H1 (cell line): ENCODE measurements around the gene STK33. TPM values are rescaled to one million over a fixed set of nuclear protein-coding genes. Genes with fewer than 3 reads are reported as not detected.

Source experiments
- CTCF ChIA-PET: fragments of 300-600 bp; sonication (Branson Sonifier 250); formaldehyde crosslinking; loops from one replicate; lab custom pipeline; 2021; ENCODE audit not compliant: partially characterized antibody; lab: Charles Lee
- POLR2A ChIA-PET: fragments of 300-600 bp; sonication (Branson Sonifier 250); formaldehyde crosslinking; loops from one replicate; lab custom pipeline; 2021; ENCODE audit warnings: inconsistent platforms; ENCODE audit not compliant: partially characterized antibody; lab: Charles Lee
- DNase-seq, 2 experiments: peaks; one replicate each; pipeline versions ENCODE4 v3.0.0 to v3.0.0-alpha.2; 2010 to 2022; ENCODE audit warnings: low spot score in 2 of 2, low read depth in 1 of 2, mixed read lengths in 1 of 2
- FAIRE-seq: peaks from 2 replicates; lab custom pipeline; 2011; peaks lifted over from hg19 to GRCh38; lab: Jason Lieb, UNC
- H2AFZ ChIP-seq: 2 replicates; pipeline ENCODE4 v1.8.1; 2012; ENCODE audit warnings: low read length, inconsistent platforms
- H2AK5ac ChIP-seq: 2 replicates; pipeline ENCODE4 v1.6.1; 2013; ENCODE audit warnings: low read depth, low read length
- H2BK120ac ChIP-seq: replicated peaks from 2 replicates; pipeline ENCODE3; 2013; ENCODE audit warnings: low read depth, low read length, inconsistent platforms
- H2BK12ac ChIP-seq: 2 replicates; pipeline ENCODE4 v1.6.1; 2013; ENCODE audit warnings: low read depth, low read length
- H2BK15ac ChIP-seq: 2 replicates; pipeline ENCODE4 v1.6.1; 2013; ENCODE audit warnings: low read length
- H2BK20ac ChIP-seq: 2 replicates; pipeline ENCODE4 v1.6.1; 2013; ENCODE audit warnings: low read length
- H2BK5ac ChIP-seq: 2 replicates; pipeline ENCODE4 v1.6.1; 2013; ENCODE audit warnings: low read depth, low read length
- H3K14ac ChIP-seq: 2 replicates; pipeline ENCODE4 v1.6.1; 2013; ENCODE audit warnings: inconsistent platforms; ENCODE audit not compliant: insufficient read length
- H3K18ac ChIP-seq: 2 replicates; pipeline ENCODE4 v1.6.1; 2013; ENCODE audit warnings: low read length; ENCODE audit errors: extremely low read depth
- H3K23ac ChIP-seq: 2 replicates; pipeline ENCODE4 v1.6.1; 2013; ENCODE audit warnings: inconsistent platforms; ENCODE audit not compliant: insufficient read length
- H3K23me2 ChIP-seq: 2 replicates; pipeline ENCODE4 v1.6.1; 2013; ENCODE audit warnings: low read depth, low read length
- H3K27ac ChIP-seq: 2 replicates; pipeline ENCODE4 v1.6.1; 2011; ENCODE audit warnings: low read depth, low read length, inconsistent platforms
- H3K27me3 ChIP-seq, 4 experiments: replicated peaks in 1 of 4; 1 replicate in 1 of 4; 2 replicates in 3 of 4; pipeline versions ENCODE4 v1.6.1 to v1.8.1; 2011 to 2013; ENCODE audit warnings: low read length in 3 of 4, mild to moderate bottlenecking in 3 of 4, inconsistent platforms in 2 of 4, mixed read lengths in 2 of 4, moderate library complexity in 1 of 4; ENCODE audit not compliant: control insufficient read depth in 3 of 4, insufficient read depth in 3 of 4; ENCODE audit errors: extremely low read depth in 1 of 4
- H3K36me3 ChIP-seq, 4 experiments: 2 replicates each; pipeline versions ENCODE4 v1.6.1 to v1.8.1; 2011 to 2013; ENCODE audit warnings: mild to moderate bottlenecking in 4 of 4, low read length in 3 of 4, moderate library complexity in 2 of 4, control low read depth in 1 of 4, inconsistent platforms in 1 of 4; ENCODE audit not compliant: insufficient read depth in 4 of 4, control insufficient read depth in 2 of 4
- H3K4ac ChIP-seq: replicated peaks from 2 replicates; pipeline ENCODE3; 2013; ENCODE audit warnings: low read length, low read depth, mixed read lengths, inconsistent platforms; ENCODE audit not compliant: insufficient read length
- H3K4me1 ChIP-seq, 4 experiments: replicated peaks in 1 of 4; 1 replicate in 1 of 4; 2 replicates in 3 of 4; pipeline versions ENCODE4 v1.6.1 to v1.8.1; 2011 to 2013; ENCODE audit warnings: low read length in 3 of 4, inconsistent platforms in 2 of 4, mixed read lengths in 1 of 4; ENCODE audit not compliant: insufficient read depth in 4 of 4, control insufficient read depth in 3 of 4
- H3K4me2 ChIP-seq, 2 experiments: 2 replicates each; pipeline versions ENCODE4 v1.6.1 to v1.8.1; 2011 to 2013; ENCODE audit warnings: low read depth in 2 of 2, low read length in 2 of 2, control low read depth in 1 of 2, inconsistent platforms in 1 of 2, mild to moderate bottlenecking in 1 of 2; ENCODE audit not compliant: insufficient read depth in 1 of 2
- H3K4me3 ChIP-seq, 4 experiments: fragments of 200-600, 300-600 bp in 1 of 4; sonication (generic), shearing (Covaris generic), sonication (Bioruptor Twin) in 1 of 4; 2 replicates each; pipeline versions ENCODE4 v1.5.1 to v1.8.1; 2011 to 2016; ENCODE audit warnings: low read length in 4 of 4, low read depth in 3 of 4, control low read depth in 2 of 4, inconsistent platforms in 2 of 4, mild to moderate bottlenecking in 2 of 4, mixed read lengths in 1 of 4, moderate library complexity in 1 of 4; ENCODE audit not compliant: insufficient read depth in 2 of 4; ENCODE audit errors: extremely low read depth in 1 of 4
- H3K56ac ChIP-seq: replicated peaks from 2 replicates; pipeline ENCODE3; 2013; ENCODE audit warnings: low read depth, mild to moderate bottlenecking, mixed read lengths, low read length, inconsistent platforms; ENCODE audit not compliant: insufficient read length
- H3K79me1 ChIP-seq: 2 replicates; pipeline ENCODE4 v1.6.1; 2013; ENCODE audit warnings: low read depth, low read length, control low read depth
- H3K79me2 ChIP-seq, 2 experiments: 2 replicates each; pipeline versions ENCODE4 v1.6.1 to v1.8.1; 2012 to 2013; ENCODE audit warnings: low read length in 2 of 2, mild to moderate bottlenecking in 2 of 2, inconsistent platforms in 1 of 2; ENCODE audit not compliant: insufficient read depth in 2 of 2, control insufficient read depth in 1 of 2
- H3K9ac ChIP-seq, 4 experiments: replicated peaks in 1 of 4; 1 replicate in 1 of 4; 2 replicates in 3 of 4; pipeline versions ENCODE4 v1.6.1 to v1.8.1; 2011 to 2013; ENCODE audit warnings: low read depth in 3 of 4, low read length in 3 of 4, control low read depth in 2 of 4, mild to moderate bottlenecking in 2 of 4, moderate library complexity in 2 of 4, inconsistent platforms in 1 of 4; ENCODE audit errors: extremely low read depth in 1 of 4
- H3K9me3 ChIP-seq, 2 experiments: 2 replicates each; pipeline versions ENCODE4 v1.6.1 to v1.8.1; 2012 to 2013; ENCODE audit warnings: mild to moderate bottlenecking in 2 of 2, moderate library complexity in 2 of 2, control low read depth in 1 of 2, inconsistent platforms in 1 of 2, low read depth in 1 of 2, low read length in 1 of 2, mixed read lengths in 1 of 2; ENCODE audit not compliant: insufficient read depth in 2 of 2
- H4K20me1 ChIP-seq, 2 experiments: replicated peaks in 1 of 2; 2 replicates each; pipeline versions ENCODE3 to v1.8.1; 2011 to 2013; ENCODE audit warnings: inconsistent platforms in 2 of 2, low read length in 2 of 2, mild to moderate bottlenecking in 1 of 2; ENCODE audit not compliant: insufficient read depth in 2 of 2, control insufficient read depth in 1 of 2
- H4K5ac ChIP-seq: 2 replicates; pipeline ENCODE4 v1.6.1; 2013; ENCODE audit warnings: low read length, low read depth, mixed read lengths, inconsistent platforms; ENCODE audit not compliant: insufficient read length
- H4K8ac ChIP-seq: 2 replicates; pipeline ENCODE4 v1.8.0; 2013; ENCODE audit warnings: mild to moderate bottlenecking, moderate library complexity, low read length, inconsistent platforms; ENCODE audit not compliant: insufficient read depth; ENCODE audit errors: extremely low read depth
- H4K91ac ChIP-seq: replicated peaks from 2 replicates; pipeline ENCODE3; 2013; ENCODE audit warnings: low read length, mixed read lengths, inconsistent platforms; ENCODE audit not compliant: insufficient read length
- GTF2F1 ChIP-seq: IDR thresholded peaks from 2 replicates; pipeline ENCODE4 v1.6.1; 2012; ENCODE audit warnings: low read depth, low read length, improper control_type of control experiment, borderline replicate concordance
- SRF ChIP-seq: IDR thresholded peaks from 2 replicates; pipeline ENCODE4 v1.6.1; 2011; ENCODE audit warnings: mild to moderate bottlenecking, low read depth, low read length, moderate library complexity
- polyA plus RNA-seq, 7 experiments: library from polyadenylated mRNA; depleted of rRNA in 3 of 7; stranded (reverse) in 5 of 7; unstranded in 2 of 7; fragments of >200 nt in 5 of 7; fragments of 200-250 nt in 2 of 7; gene quantifications; 1 replicate in 5 of 7; 2 replicates in 1 of 7; 4 replicates in 1 of 7; pipeline versions ENCODE4 v1.2.1 to v1.2.3, GENCODE V29; 2011 to 2013; ENCODE audit warnings: missing spikeins in 2 of 7, mixed read lengths in 2 of 7
- total RNA-seq: library from RNA; stranded (reverse); fragmentation: NEBNext Ultra II Directional; extraction: Animal tissue kit (Norgen Biotek cat#: 25700); gene quantifications from 2 replicates; pipeline ENCODE4 v1.2.1, GENCODE V29; 2021

Gene STK33
- total and polyA plus RNA-seq, 2 of the 8 experiments (the other 6 are each of a cell fraction or from before 2014, with no cell fraction given), result 8.8 to 25.1 TPM

DNA sequence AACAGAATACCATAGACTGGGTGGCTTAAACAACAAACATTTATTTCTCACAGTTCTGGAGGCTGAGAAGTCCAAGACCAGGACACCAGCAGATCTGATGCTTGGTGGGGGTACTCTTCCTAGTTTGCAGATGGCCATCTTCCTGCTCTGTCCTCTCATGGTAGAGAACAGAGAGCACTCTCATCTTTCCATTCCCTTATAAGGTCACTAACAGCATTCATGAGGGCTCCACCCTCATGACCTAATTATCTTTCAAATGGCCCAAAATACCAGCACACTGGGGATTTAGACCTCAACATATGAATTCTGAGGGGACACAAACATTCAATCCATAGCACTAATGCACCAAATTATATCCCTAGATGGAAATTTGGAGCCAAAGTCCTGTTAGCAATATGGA lies 6.1 kb downstream of the STK33 start:
- Histone ChIP-seq H3K79me2 (peaks cover 0 to 10% of the 10 kb centered on the region in 2 experiments; a peak in 1 of 4 replicates), H2BK120ac (no peak overlapping the region), H3K56ac (no peak overlapping the region), H3K4ac (no peak overlapping the region), H2BK15ac (no peak overlapping the region), H3K4me3 (no peak overlapping the region), H3K14ac (no peak overlapping the region), H3K4me2 (no peak overlapping the region), H2BK20ac (no peak overlapping the region), H4K91ac (no peak overlapping the region), H2BK5ac (no peak overlapping the region), H4K8ac (no peak overlapping the region), H2BK12ac (no peak overlapping the region), H3K27ac (no peak overlapping the region), H3K23me2 (no peaks in the 10 kb centered on the region), H3K9ac (no peak overlapping the region; a peak in 1 of 7 replicates), H3K18ac (no peak overlapping the region), H3K4me1 (peaks cover 0 to under 1% (median 0%) of the 10 kb centered on the region in 4 experiments; a peak in 2 of 7 replicates), H3K27me3 (no peaks in the 10 kb centered on the region), H3K9me3 (no peaks in the 10 kb centered on the region), H3K23ac (no peak overlapping the region), H4K5ac (no peak overlapping the region), H3K79me1 (peaks cover 1% of the 10 kb centered on the region; the same call in 1 of the 2 replicates), H2AK5ac (no peak overlapping the region), H3K36me3 (no peaks in the 10 kb centered on the region), H4K20me1 (no peaks in the 10 kb centered on the region), H2AFZ (no peak overlapping the region)
- ChIA-PET POLR2A (no interaction called here), CTCF (no interaction called here)
- TF ChIP-seq SRF (peak; percentile 92), GTF2F1 (no peak)
- DNase-seq (no peak), FAIRE-seq (no peak)
